Measurements from ENCODE around the gene PCMTD2. TPM values are rescaled to one million over a fixed set of nuclear protein-coding genes. Genes with fewer than 3 reads are reported as not detected.
"Not testable (repeated sequence)": the region's sequence is repeated elsewhere in the genome, so short reads cannot be mapped to it uniquely, and the experiment has no call there.

The PCMTD2 gene
- total RNA-seq, 1 experiment from 2014 or later, result 57.1 TPM

DNA sequence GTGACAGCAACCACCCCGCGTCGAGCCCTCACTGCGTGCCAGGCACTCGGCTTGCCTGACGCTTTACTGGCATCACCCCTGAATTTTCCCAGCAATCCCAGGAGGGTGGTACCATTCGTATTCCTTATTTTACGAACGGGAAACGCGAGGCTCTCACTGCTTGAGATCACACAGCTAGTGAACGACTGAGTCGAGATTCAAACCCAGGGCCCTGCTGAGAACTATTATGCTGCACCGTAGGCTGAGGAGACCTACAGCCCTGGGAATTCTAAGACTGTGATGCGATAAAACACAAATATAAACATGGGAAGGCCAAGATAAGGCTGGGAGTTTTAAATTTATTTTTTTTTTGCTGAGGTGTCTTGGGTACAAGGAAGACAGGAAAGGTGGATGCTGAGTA lies 60.3 kb downstream of the PCMTD2 start:
- H3K4me1 ChIP-seq (ENCODE audit: insufficient read depth, low read length, poor library complexity, severe bottlenecking); intact Hi-C loops (cut with micrococcal nuclease; ENCODE audit: unreplicated experiment); DNase-seq (ENCODE audit: low spot score); H3K4me3 ChIP-seq (ENCODE audit: low read depth, low read length, poor library complexity, severe bottlenecking); H3K9me3 ChIP-seq (ENCODE audit: low read depth, low read length, poor library complexity, severe bottlenecking); BruUV-seq (replicated peaks); H3K27ac ChIP-seq (ENCODE audit: low read depth, low read length, poor library complexity, severe bottlenecking); H3K36me3 ChIP-seq (ENCODE audit: insufficient read depth, low read length, poor library complexity, severe bottlenecking); CTCF ChIA-PET; POLR2A ChIA-PET (ENCODE audit: low non-redundant PET): not testable (repeated sequence)
- peaks cover 12% of the 10 kb centered on the region for H3K27me3 ChIP-seq (replicated peaks; ENCODE audit: insufficient read depth, low read depth, low read length, poor library complexity)

DNA sequence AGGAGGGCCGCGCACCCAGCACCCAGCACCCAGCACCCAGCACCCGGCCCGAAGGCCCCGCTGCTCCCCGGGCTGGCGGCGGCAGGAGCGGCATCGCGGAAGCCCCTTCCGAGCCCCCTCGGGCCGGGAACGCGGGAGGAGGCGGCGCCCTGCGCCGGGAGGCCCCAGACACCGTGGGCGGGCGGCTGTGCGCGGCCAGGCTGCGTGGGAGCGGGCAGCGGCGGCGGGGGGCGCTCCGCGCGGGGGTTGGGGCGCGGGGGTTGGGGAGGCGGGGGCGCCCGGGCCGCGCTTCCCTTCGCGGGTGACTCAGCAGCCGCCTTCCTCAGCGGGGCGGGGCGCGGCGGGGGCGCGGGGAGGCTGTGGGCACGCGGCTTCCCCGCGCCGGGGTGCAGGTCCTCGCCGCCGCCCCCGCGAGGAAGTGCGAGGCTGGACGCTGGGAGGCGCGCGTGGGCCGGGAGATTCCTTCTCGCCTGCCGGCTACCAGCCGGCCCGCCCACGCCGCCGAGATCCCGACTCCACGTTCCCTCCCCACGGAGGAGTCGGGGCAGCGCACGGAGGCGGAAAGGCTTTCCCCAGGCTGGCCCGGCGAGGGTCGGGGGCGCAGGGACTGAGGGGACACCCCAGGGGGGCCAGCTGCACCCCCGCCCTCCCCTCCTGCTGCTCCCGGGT lies 61.0 kb downstream of the PCMTD2 start:
- H3K4me3 ChIP-seq (ENCODE audit: low read depth, low read length, poor library complexity, severe bottlenecking); CTCF ChIA-PET; intact Hi-C loops (cut with micrococcal nuclease; ENCODE audit: unreplicated experiment); H3K36me3 ChIP-seq (ENCODE audit: insufficient read depth, low read length, poor library complexity, severe bottlenecking); BruUV-seq (replicated peaks); H3K27ac ChIP-seq (ENCODE audit: low read depth, low read length, poor library complexity, severe bottlenecking); H3K4me1 ChIP-seq (ENCODE audit: insufficient read depth, low read length, poor library complexity, severe bottlenecking); H3K9me3 ChIP-seq (ENCODE audit: low read depth, low read length, poor library complexity, severe bottlenecking); POLR2A ChIA-PET (ENCODE audit: low non-redundant PET): not testable (repeated sequence)
- DNase-seq (ENCODE audit: low spot score), result peak; percentile 9
- H3K27me3 ChIP-seq (replicated peaks; ENCODE audit: insufficient read depth, low read depth, low read length, poor library complexity), result peaks cover 12% of the 10 kb centered on the region

DNA sequence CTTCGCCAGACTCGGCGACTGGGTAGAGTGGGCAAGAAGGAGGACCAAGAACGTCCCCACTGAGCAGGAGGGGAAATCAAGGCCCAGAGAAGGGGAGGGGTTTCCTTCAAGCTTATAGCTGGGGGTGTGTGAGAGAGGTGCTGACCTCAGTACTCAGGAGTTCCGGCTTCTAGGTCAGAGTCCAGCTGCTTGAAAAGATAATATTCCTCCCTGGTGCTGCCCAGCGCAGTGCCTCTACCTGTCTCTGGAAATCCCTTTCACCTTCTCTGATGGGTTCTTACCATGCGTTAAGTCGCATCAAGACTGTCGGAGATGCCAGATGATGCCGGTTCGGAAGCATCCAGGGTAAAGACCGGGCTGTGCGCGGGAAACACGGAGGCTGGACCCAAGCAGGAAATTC lies 61.8 kb downstream of the PCMTD2 start:
- H3K36me3 ChIP-seq (ENCODE audit: insufficient read depth, low read length, poor library complexity, severe bottlenecking); BruUV-seq (replicated peaks); POLR2A ChIA-PET (ENCODE audit: low non-redundant PET); intact Hi-C loops (cut with micrococcal nuclease; ENCODE audit: unreplicated experiment); H3K27ac ChIP-seq (ENCODE audit: low read depth, low read length, poor library complexity, severe bottlenecking); DNase-seq (ENCODE audit: low spot score); H3K9me3 ChIP-seq (ENCODE audit: low read depth, low read length, poor library complexity, severe bottlenecking); CTCF ChIA-PET; H3K4me3 ChIP-seq (ENCODE audit: low read depth, low read length, poor library complexity, severe bottlenecking); H3K4me1 ChIP-seq (ENCODE audit: insufficient read depth, low read length, poor library complexity, severe bottlenecking): not testable (repeated sequence)
- peaks cover 12% of the 10 kb centered on the region for H3K27me3 ChIP-seq (replicated peaks; ENCODE audit: insufficient read depth, low read depth, low read length, poor library complexity)

DNA sequence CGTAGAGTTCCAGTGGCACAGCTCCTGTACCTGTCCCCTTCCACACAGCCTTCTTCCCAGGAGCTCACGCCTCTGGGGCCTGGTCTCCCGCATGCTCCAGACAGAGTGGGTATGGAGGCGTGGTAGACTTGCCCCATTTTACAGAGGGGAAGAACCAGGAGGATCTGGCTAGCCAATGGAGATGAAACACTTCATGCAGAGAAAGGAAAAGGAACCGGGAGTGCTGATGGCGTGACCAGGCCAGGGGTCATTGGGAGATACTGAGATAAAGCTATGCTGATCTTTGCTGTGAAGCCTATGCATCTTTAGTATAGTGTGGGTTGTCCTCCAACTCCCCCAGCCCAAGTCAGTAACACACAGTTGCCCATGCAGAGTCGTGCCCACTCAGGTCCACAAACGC lies 62.5 kb downstream of the PCMTD2 start:
- CTCF ChIA-PET; H3K27ac ChIP-seq (ENCODE audit: low read depth, low read length, poor library complexity, severe bottlenecking); H3K4me3 ChIP-seq (ENCODE audit: low read depth, low read length, poor library complexity, severe bottlenecking); POLR2A ChIA-PET (ENCODE audit: low non-redundant PET); H3K9me3 ChIP-seq (ENCODE audit: low read depth, low read length, poor library complexity, severe bottlenecking); BruUV-seq (replicated peaks); H3K4me1 ChIP-seq (ENCODE audit: insufficient read depth, low read length, poor library complexity, severe bottlenecking); H3K36me3 ChIP-seq (ENCODE audit: insufficient read depth, low read length, poor library complexity, severe bottlenecking); intact Hi-C loops (cut with micrococcal nuclease; ENCODE audit: unreplicated experiment); DNase-seq (ENCODE audit: low spot score): not testable (repeated sequence)
- H3K27me3 ChIP-seq (replicated peaks; ENCODE audit: insufficient read depth, low read depth, low read length, poor library complexity), result peaks cover 12% of the 10 kb centered on the region

DNA sequence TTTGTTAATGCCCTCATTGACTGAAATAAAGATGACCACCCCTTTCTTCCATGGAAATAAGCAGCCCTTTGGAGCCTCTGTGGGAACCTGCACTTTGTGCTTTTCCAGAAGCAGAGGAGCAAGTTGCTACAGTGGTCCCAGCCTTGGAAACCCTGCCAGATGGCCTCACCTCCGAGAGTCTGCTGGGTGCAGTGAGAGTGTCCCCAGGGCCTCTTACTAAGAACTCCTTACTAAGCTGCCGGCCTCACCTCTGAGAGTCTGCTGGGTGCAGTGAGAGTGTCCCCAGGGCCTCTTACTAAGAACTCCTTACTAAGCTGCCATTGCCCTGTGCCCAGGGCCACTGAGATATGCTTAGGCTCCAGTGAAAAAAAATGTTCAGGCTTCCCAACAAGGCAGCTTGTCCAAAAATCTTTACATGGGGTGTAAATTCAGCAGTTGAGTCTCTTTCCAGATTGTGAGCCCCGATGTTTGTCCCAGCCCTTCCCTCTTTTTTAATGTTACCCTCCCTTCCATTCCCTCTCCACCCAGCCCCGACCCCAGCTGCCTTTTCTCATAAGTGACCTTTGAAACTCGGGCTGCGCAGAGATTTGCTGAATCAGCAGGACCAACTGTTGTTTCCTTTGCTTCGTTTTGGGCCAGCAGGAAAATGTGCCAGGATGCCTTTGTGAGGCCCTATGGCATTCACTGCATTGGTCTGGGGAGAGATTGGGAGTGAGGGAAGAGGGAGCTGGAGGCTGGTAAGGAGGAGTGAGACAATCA lies 66.7 kb downstream of the PCMTD2 start:
- DNase-seq (ENCODE audit: low spot score); intact Hi-C loops (cut with micrococcal nuclease; ENCODE audit: unreplicated experiment); BruUV-seq (replicated peaks); H3K4me3 ChIP-seq (ENCODE audit: low read depth, low read length, poor library complexity, severe bottlenecking); H3K27ac ChIP-seq (ENCODE audit: low read depth, low read length, poor library complexity, severe bottlenecking); H3K9me3 ChIP-seq (ENCODE audit: low read depth, low read length, poor library complexity, severe bottlenecking); H3K4me1 ChIP-seq (ENCODE audit: insufficient read depth, low read length, poor library complexity, severe bottlenecking); POLR2A ChIA-PET (ENCODE audit: low non-redundant PET); CTCF ChIA-PET; H3K36me3 ChIP-seq (ENCODE audit: insufficient read depth, low read length, poor library complexity, severe bottlenecking): not testable (repeated sequence)
- peaks cover 21% of the 10 kb centered on the region for H3K27me3 ChIP-seq (replicated peaks; ENCODE audit: insufficient read depth, low read depth, low read length, poor library complexity)

Other genes with a start within 250 kb of the PCMTD2 start
- gene C20orf204, start 219.6 kb upstream of the PCMTD2 start, total RNA-seq (2021), result 2.4 and 2.5 TPM in 2 replicates
- 0.30 and 0.70 TPM in 2 replicates for gene SOX18, start 206.1 kb upstream of the PCMTD2 start, total RNA-seq (2021)
- 35.0 and 41.3 TPM in 2 replicates for gene TCEA2, start 192.6 kb upstream of the PCMTD2 start, total RNA-seq (2021)
- 14.4 and 16.4 TPM in 2 replicates for gene RGS19, start 176.2 kb upstream of the PCMTD2 start, total RNA-seq (2021)
- 0.32 and 0.46 TPM in 2 replicates for gene OPRL1, start 175.7 kb upstream of the PCMTD2 start, total RNA-seq (2021)
- 0.37 and 0.62 TPM in 2 replicates for gene LKAAEAR1, start 171.3 kb upstream of the PCMTD2 start, total RNA-seq (2021)
- gene NPBWR2, start 148.2 kb upstream of the PCMTD2 start, total RNA-seq (2021), result not detected in 2 replicates
- gene MYT1, start 91.3 kb upstream of the PCMTD2 start, total RNA-seq (2021), result not detected in 2 replicates